ENCODE measurements around the gene NUTM2F.
"Not testable (repeated sequence)": the region's sequence is repeated elsewhere in the genome, so short reads cannot be mapped to it uniquely, and the experiment has no call there.

NUTM2F gene

GRCh38 chr9:94323153-94323798, 5.2 kb downstream of the NUTM2F start:
- H3K27me3 Mint-ChIP-seq: peaks cover 17% of the 10 kb centered on the region
- H3K27ac Mint-ChIP-seq, H3K9me3 Mint-ChIP-seq, ATAC-seq, H3K36me3 Mint-ChIP-seq, H3K4me3 Mint-ChIP-seq, H3K4me1 Mint-ChIP-seq: not testable (repeated sequence)

GRCh38 chr9:94322342-94322940, 6.0 kb downstream of the NUTM2F start:
- ATAC-seq, H3K4me3 Mint-ChIP-seq, H3K36me3 Mint-ChIP-seq, H3K27ac Mint-ChIP-seq, H3K4me1 Mint-ChIP-seq, H3K9me3 Mint-ChIP-seq: not testable (repeated sequence)
- peaks cover 17% of the 10 kb centered on the region for H3K27me3 Mint-ChIP-seq

- H3K4me3 Mint-ChIP-seq, H3K36me3 Mint-ChIP-seq, ATAC-seq, H3K4me1 Mint-ChIP-seq, H3K27ac Mint-ChIP-seq, H3K9me3 Mint-ChIP-seq: not testable (repeated sequence)
- peaks cover 17% of the 10 kb centered on the region for H3K27me3 Mint-ChIP-seq
Observed at GRCh38 chr9:94317949-94318657, 10.3 kb downstream of the NUTM2F start.

GRCh38 chr9:94316236-94316635, 12.2 kb downstream of the NUTM2F start:
- H3K36me3 Mint-ChIP-seq, H3K9me3 Mint-ChIP-seq, H3K27me3 Mint-ChIP-seq, H3K27ac Mint-ChIP-seq, H3K4me1 Mint-ChIP-seq, ATAC-seq, H3K4me3 Mint-ChIP-seq: not testable (repeated sequence)

DNA sequence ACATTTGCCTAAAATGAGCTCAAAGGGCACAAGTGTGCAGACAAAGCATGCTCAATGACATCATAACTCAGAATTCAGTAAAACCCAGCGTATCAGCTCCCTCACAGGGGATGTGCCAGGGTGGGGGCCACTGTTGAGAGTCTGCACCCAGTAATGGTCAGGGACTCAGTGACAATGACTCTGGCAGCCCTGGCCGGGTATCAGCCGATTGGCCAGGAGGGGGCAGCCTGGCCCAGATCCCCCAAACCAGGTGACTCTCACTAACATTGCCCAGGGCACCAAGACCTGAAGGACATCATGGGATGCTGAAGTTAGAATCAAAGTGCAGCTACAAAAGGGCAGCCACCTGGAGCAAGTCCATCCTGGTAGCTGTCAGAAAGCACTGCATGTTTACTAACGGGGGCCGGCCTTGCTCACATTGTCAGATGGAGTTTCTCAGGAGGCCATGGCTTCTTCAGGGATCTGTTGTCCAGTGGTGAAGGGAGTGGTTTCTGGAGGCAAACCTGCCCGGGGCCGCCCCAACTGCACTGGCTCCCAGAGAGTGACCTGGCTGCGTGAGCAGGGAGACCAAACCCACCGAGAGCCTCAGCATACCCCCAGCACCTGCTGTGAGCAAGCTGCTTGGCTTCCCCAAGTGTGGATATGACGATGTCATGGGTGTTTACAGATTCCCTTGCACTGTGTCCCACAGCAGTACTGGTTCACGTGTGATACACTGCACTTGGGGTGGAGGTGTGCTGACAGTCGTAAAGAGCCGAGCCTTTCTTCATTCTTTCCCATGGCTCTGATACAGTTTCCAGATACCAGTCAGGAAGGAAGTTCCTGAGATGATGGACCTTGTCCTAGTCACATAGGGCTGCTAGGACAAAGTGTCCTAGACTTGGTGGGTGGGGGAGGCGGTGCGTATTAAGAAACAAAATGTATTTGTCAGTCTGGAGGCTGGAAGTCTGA, 13.1 kb downstream of the NUTM2F start:
- H3K9me3 Mint-ChIP-seq, H3K36me3 Mint-ChIP-seq, H3K27me3 Mint-ChIP-seq, H3K4me1 Mint-ChIP-seq, H3K4me3 Mint-ChIP-seq, H3K27ac Mint-ChIP-seq: not testable (repeated sequence)
- peak; percentile 57 for ATAC-seq

GRCh38 chr9:94303321-94303720, 25.1 kb downstream of the NUTM2F start:
- Mint-ChIP-seq H3K9me3 (no peaks in the 10 kb centered on the region), H3K27me3 (no peaks in the 10 kb centered on the region), H3K4me1 (no peaks in the 10 kb centered on the region), H3K27ac (no peak overlapping the region), H3K36me3 (peaks cover 27% of the 10 kb centered on the region), H3K4me3 (no peak overlapping the region)
- ATAC-seq: no peak

- H3K4me1 Mint-ChIP-seq: no peaks in the 10 kb centered on the region
- no peak overlapping the region for H3K27ac Mint-ChIP-seq
- H3K27me3 Mint-ChIP-seq: no peaks in the 10 kb centered on the region
- no peak for ATAC-seq
- no peak overlapping the region for H3K4me3 Mint-ChIP-seq
- H3K9me3 Mint-ChIP-seq: no peaks in the 10 kb centered on the region
- peaks cover 27% of the 10 kb centered on the region for H3K36me3 Mint-ChIP-seq
Observed at GRCh38 chr9:94302426-94302825, 26.0 kb downstream of the NUTM2F start.

- no peak overlapping the region for H3K4me3 Mint-ChIP-seq
- peaks cover 35% of the 10 kb centered on the region for H3K36me3 Mint-ChIP-seq
Observed at GRCh38 chr9:94301583-94301982, 26.9 kb downstream of the NUTM2F start.

DNA sequence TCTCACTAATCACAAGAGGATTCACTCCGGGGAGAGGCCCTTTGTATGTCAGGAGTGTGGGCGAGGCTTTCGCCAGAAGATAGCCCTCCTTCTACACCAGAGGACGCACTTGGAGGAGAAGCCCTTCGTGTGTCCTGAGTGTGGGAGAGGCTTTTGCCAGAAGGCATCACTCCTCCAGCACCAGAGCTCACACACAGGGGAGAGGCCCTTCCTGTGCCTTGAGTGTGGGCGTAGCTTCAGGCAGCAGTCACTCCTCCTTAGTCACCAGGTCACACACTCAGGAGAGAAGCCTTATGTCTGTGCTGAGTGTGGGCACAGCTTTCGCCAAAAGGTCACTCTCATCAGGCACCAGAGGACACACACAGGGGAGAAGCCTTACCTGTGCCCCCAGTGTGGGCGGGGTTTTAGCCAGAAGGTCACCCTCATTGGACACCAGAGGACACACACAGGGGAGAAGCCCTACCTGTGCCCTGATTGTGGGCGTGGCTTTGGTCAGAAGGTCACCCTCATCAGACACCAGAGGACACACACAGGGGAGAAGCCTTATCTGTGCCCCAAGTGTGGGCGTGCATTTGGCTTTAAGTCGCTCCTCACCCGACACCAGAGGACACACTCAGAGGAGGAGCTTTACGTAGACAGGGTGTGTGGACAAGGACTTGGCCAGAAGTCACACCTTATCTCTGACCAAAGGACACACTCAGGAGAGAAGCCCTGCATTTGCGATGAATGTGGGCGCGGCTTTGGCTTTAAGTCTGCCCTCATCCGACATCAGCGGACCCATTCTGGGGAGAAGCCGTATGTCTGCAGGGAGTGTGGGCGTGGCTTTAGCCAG, 27.8 kb downstream of the NUTM2F start:
- no peak overlapping the region for H3K4me3 Mint-ChIP-seq
- no peaks in the 10 kb centered on the region for H3K9me3 Mint-ChIP-seq
- H3K4me1 Mint-ChIP-seq: no peaks in the 10 kb centered on the region
- no peak overlapping the region for H3K27ac Mint-ChIP-seq
- no peak for ATAC-seq
- peaks cover 43% of the 10 kb centered on the region for H3K36me3 Mint-ChIP-seq
- H3K27me3 Mint-ChIP-seq: no peaks in the 10 kb centered on the region

More at GRCh38 chr9:94301583-94301982, 26.9 kb downstream of the NUTM2F start:
- no peaks in the 10 kb centered on the region for H3K9me3 Mint-ChIP-seq
- no peak overlapping the region for H3K27ac Mint-ChIP-seq
- H3K4me1 Mint-ChIP-seq: no peaks in the 10 kb centered on the region
- no peak for ATAC-seq
- H3K27me3 Mint-ChIP-seq: no peaks in the 10 kb centered on the region

- Mint-ChIP-seq H3K36me3 (peaks cover 57% of the 10 kb centered on the region), H3K9me3 (no peaks in the 10 kb centered on the region), H3K27ac (no peak overlapping the region), H3K4me3 (no peak overlapping the region), H3K4me1 (no peaks in the 10 kb centered on the region), H3K27me3 (no peaks in the 10 kb centered on the region)
- no peak for ATAC-seq
Observed at GRCh38 chr9:94298949-94299599, 29.4 kb downstream of the NUTM2F start.

GRCh38 chr9:94289691-94290090, 38.8 kb downstream of the NUTM2F start:
- no peaks in the 10 kb centered on the region for H3K27me3 Mint-ChIP-seq
- no peak overlapping the region for H3K4me3 Mint-ChIP-seq
- H3K27ac Mint-ChIP-seq: no peak overlapping the region
- no peak for ATAC-seq
- peaks cover 68% of the 10 kb centered on the region for H3K36me3 Mint-ChIP-seq
- peaks cover 3% of the 10 kb centered on the region for H3K9me3 Mint-ChIP-seq
- H3K4me1 Mint-ChIP-seq: peaks cover 5% of the 10 kb centered on the region

DNA sequence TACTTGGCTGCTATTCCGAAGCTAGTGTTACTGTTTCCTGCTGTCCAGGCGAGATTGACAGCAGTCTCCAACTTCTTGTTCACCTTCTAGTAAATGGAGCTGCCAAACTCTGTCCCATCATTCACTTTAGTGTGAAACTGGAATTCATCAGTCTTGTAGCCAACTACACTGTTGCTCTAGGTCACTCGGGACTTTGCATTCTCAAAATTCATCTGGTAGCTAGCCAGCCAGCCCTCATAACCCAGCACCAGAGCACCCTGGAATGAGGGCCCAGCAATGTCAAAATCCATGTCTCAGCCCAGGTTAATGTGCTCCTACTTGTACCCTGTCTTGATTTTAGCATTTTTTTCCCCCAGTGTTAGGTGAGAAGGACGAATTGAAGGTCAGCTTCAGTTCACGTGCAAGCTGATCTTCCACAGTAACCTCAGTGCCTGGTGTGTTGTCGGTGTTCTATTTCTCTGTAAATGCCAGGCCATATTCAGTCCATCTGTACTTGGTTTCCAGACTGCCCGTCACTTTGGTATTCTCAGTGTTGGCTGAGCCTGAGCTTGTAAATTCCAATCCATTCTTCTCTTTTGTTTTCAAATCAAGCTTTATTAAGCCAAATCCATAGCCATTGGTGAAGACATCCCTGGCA, 40.4 kb downstream of the NUTM2F start:
- Mint-ChIP-seq H3K36me3 (peaks cover 60% of the 10 kb centered on the region), H3K9me3 (peaks cover 3% of the 10 kb centered on the region), H3K27me3 (no peaks in the 10 kb centered on the region), H3K4me1 (peaks cover 5% of the 10 kb centered on the region), H3K27ac (no peak overlapping the region), H3K4me3 (no peak overlapping the region)
- ATAC-seq: no peak

GRCh38 chr9:94286116-94286515, 42.3 kb downstream of the NUTM2F start:
- peaks cover 57% of the 10 kb centered on the region for H3K36me3 Mint-ChIP-seq

DNA sequence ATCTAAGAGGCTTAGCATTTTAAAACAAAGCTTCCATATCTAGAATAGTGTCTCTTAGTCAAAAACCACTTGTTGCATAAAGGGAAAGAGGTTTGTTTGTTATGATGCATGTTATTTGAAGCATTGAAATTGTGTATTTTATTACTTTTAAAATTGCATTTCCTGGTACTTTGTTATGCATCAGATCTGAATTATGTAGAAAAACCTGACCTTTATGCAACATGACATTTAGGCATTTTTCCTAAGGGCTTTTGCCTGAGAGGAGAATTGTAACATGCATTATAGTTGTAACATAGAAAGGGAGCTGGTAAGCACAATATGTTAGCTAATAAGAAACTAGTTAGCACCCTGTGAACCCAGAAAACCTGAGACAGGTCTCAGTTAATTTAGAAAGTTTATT, 47.3 kb downstream of the NUTM2F start:
- peaks cover 4% of the 10 kb centered on the region for H3K9me3 Mint-ChIP-seq
- H3K27me3 Mint-ChIP-seq: no peaks in the 10 kb centered on the region
- ATAC-seq: no peak
- no peak overlapping the region for H3K27ac Mint-ChIP-seq
- no peak overlapping the region for H3K4me3 Mint-ChIP-seq
- H3K4me1 Mint-ChIP-seq: peaks cover 12% of the 10 kb centered on the region
- peaks cover 68% of the 10 kb centered on the region for H3K36me3 Mint-ChIP-seq

More at GRCh38 chr9:94286116-94286515, 42.3 kb downstream of the NUTM2F start:
- no peak for ATAC-seq
- Mint-ChIP-seq H3K27ac (no peak overlapping the region), H3K4me3 (no peak overlapping the region), H3K4me1 (peaks cover 5% of the 10 kb centered on the region), H3K27me3 (no peaks in the 10 kb centered on the region), H3K9me3 (peaks cover under 1% of the 10 kb centered on the region)

Data from stimulated activated memory B cell treated with anti-CD40 and anti-IgM and Interleukin-4, amounts not matched to agents 10 μg/mL and 1 μg/mL and 100 μg/mL, for 72 hours (primary cell).